Aorta (tissue), 4 donors: Measurements from ENCODE around the gene RPE65. TPM values are rescaled to one million over a fixed set of nuclear protein-coding genes. Genes with fewer than 3 reads are reported as not detected.

Experiments used
- polyA plus RNA-seq, 2 donors: library from polyadenylated mRNA; stranded (reverse); fragments of 200-250 nt; gene quantifications; one replicate each; pipeline ENCODE4 v1.2.3, GENCODE V29; 2013
- total RNA-seq, 2 donors: library from RNA; stranded (reverse); fragmentation: NEBNext Ultra II Directional; extraction: Animal tissue kit (Norgen Biotek cat#: 25700); gene quantifications; one replicate each; pipeline ENCODE4 v1.2.1, GENCODE V29; 2021
- donor health status: healthy with polysubstance abuse.
- donor health status: Bipolar disorder and iron deficiency.
- donor health status: DM: no; HTN: no; CAD: no.
- donor health status: DM: yes; HTN: yes; CAD: no.

The RPE65 gene
- total and polyA plus RNA-seq, 4 donors, result not detected

Other genes with a start within 250 kb of the RPE65 start
- gene WLS, start 217.4 kb downstream of the RPE65 start, total RNA-seq, result 10 to 100 TPM; 47.3 to 81.5 TPM
- gene WLS, start 217.4 kb downstream of the RPE65 start, polyA plus RNA-seq, result 10 to 100 TPM; 29.9 to 56.3 TPM
- under 1 TPM in 1 of 2 donors, not detected in 1; 0.99 TPM for gene DEPDC1, start 47.1 kb upstream of the RPE65 start, total RNA-seq
- gene DEPDC1, start 47.1 kb upstream of the RPE65 start, polyA plus RNA-seq, result under 1 TPM; 0.10 to 0.25 TPM